C4-2B (cell line): Measurements from ENCODE around the gene SRC.
"Not testable (repeated sequence)": the region's sequence is repeated elsewhere in the genome, so short reads cannot be mapped to it uniquely, and the experiment has no call there.

Experiments
- H3K27ac ChIP-seq: fragments of 450-650 bp; 2 replicates; pipeline ENCODE4 v1.5.1; 2017
- ZFX ChIP-seq: fragments of 450-650 bp; IDR thresholded peaks from 2 replicates; pipeline ENCODE4 v1.6.1; 2017
- TF ChIP-seq, protein P1 (sequence below): fragments of 450-650 bp; conservative IDR thresholded peaks from 2 replicates; pipeline ENCODE4 v1.5.1; 2017; ENCODE audit warnings: mild to moderate bottlenecking

Gene SRC

DNA sequence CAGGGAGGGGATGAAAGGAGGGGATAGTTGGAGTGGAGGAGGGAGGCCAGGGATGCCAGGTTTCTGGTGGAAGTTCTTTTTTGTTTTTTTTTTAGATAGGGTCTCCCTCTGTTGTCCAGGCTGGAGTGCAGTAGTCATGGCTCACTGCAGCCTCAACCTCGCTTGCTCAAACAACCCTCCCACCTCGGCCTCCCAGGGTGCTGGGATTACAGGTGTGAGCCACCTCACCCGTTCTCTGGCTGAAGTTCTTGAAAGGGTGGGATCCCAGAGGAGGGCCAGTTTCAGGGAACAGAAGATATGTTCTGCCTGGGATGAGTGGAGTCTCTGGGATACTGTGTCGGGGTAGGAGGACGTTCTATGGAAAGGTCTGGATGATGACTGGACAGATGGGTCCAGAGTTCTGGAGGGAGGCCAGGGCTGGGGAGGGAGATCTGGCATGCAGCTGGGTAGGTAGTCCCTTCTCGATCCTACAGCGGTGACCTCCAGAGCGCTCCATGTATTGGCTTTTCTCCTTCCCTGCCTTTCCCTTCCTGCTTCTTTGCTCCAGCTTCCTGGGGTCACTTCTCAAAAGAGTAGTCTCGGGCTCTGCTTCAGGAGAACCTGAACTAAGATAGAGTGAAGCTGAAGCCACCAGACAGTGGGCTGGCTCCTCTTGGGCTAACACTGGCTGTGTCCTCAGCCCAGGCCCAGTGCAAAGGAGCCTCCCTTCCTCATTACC, 12.7 kb upstream of the SRC start:
- H3K27ac ChIP-seq, result no peak overlapping the region
- TF ChIP-seq, protein P1, sequence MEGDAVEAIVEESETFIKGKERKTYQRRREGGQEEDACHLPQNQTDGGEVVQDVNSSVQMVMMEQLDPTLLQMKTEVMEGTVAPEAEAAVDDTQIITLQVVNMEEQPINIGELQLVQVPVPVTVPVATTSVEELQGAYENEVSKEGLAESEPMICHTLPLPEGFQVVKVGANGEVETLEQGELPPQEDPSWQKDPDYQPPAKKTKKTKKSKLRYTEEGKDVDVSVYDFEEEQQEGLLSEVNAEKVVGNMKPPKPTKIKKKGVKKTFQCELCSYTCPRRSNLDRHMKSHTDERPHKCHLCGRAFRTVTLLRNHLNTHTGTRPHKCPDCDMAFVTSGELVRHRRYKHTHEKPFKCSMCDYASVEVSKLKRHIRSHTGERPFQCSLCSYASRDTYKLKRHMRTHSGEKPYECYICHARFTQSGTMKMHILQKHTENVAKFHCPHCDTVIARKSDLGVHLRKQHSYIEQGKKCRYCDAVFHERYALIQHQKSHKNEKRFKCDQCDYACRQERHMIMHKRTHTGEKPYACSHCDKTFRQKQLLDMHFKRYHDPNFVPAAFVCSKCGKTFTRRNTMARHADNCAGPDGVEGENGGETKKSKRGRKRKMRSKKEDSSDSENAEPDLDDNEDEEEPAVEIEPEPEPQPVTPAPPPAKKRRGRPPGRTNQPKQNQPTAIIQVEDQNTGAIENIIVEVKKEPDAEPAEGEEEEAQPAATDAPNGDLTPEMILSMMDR, result no peak
- no peak for TF ChIP-seq ZFX

DNA sequence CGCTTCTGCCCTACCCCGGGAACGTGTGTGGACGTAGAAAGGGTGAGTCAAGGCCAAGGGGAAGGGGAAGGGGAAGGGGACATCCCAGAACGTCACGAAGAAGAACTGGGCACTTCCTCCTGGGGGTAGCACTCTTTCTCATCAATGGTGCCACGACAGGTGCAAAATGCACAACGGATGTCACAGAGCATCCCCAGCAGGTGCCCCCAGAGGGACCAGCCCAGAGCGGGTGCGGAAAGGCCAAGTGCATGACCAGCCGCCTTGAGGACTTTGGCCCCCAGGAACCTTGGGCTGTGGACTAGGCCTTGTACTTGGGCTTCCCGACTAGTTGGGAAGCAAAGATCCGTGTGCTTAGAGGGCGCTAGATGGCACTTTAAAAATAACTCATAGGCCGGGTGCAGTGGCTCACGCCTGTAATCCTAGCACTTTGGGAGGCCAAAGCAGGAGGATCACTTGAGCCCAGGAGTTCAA, 12.1 kb upstream of the SRC start:
- no peak overlapping the region for H3K27ac ChIP-seq
- TF ChIP-seq, protein P1, result no peak
- no peak for TF ChIP-seq ZFX

DNA sequence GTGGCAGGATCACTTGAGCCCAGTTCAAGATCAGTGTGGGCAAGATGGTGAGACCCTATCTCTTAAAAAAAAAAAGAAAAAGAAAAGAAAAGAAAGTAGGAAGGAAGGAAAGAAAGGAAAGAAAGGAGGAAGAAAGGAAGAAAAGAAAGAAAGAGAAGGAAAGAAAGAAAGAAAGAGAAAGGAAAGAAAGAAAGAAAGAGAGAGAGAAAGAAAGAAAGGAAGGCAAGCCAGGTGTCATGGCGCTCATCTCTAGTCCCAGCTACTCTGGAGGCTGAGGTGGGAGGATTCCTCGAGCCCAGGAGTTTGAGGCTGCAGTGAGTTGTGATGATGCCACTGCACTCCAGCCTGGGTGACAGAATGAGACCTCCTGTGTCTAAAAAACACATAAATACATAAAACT, 11.5 kb upstream of the SRC start:
- no peak overlapping the region for H3K27ac ChIP-seq
- TF ChIP-seq, protein P1, result no peak
- TF ChIP-seq ZFX, result no peak

DNA sequence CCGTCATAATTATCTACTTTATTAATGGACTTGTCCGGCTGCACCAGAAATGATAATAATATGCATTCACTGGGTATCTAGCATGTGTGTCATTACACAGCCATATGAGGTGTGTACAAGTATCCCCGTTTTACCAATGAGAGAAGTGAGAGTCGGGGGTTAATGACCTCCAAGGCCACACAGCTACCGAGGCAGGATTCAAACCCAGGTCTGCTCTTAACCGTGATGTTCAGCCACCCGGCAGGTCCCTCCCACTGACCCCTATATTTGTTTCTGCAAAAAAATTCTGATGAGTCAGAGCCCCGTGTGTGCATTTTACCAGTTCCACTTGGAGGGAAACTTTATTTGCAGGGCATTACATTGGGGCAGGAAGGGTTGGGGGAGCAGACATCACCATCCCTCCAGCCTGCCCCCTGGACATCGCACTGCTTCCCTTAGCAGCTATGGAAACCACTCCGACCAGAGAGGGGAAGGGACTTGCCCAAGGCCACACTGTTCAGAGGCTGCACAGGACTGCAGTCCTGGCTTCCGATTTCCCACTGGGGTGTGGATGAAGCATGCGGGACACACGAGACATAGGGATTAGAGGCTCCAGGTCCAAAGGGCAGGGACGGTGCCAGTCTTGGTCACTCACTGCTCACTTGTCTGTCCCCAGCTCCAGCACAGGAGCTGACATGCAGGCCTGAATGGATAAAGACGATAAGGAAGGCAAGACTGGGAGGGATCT, 10.1 kb upstream of the SRC start:
- TF ChIP-seq, protein P1, result no peak
- no peak for TF ChIP-seq ZFX
- no peak overlapping the region for H3K27ac ChIP-seq

DNA sequence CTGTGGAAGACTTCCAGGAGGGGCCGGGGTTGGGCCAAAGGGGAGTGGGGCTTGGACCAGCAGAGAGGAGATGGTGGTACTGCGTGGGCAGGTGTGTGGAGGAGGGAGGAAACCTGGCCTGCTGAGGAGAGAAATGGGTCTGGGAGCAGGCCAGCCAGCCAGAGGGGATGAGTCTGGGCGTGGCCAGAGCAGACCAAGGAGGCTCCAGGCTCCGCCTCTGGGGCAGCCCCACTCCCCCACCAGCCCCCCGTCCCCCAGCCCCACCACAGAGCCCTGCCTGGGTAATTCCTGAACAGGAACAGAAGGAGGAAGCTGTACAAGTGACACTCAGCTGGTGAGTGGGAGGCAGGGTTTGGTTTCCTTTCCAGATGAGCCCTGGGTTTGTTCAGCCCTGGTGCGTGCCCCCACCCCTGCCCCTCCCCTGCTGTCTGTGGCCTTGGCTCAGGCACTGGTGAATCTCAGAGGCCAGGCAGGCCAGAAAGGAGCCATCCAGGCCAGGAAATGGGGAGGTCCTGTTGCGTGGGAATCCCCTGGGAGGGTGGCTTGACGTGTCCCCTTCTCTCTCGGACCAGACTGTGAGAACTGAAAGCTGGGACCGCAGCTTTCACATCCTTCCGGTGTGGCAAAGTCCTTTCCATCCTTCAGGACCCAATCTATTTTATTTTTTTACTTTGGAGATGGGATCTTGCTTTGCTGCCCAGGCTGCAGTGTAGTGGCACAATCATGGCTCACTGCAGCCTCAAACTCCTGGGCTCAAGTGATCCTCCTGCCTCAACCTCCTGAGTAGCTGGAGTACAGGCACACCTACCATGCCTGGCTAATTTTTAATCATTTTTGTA, 9.4 kb upstream of the SRC start:
- TF ChIP-seq, protein P1, result no peak
- no peak for TF ChIP-seq ZFX
- no peak overlapping the region for H3K27ac ChIP-seq

GRCh38 chr20:37337208-37337991, 8.5 kb upstream of the SRC start:
- no peak for TF ChIP-seq ZFX
- TF ChIP-seq, protein P1, result no peak
- H3K27ac ChIP-seq, result no peak overlapping the region

GRCh38 chr20:37338380-37338779, 7.6 kb upstream of the SRC start:
- not testable (repeated sequence) for H3K27ac ChIP-seq
